MG63 (cell line): ENCODE data around the gene NOP53. TPM values are rescaled to one million over a fixed set of nuclear protein-coding genes. Genes with fewer than 3 reads are reported as not detected.
"Not testable (repeated sequence)": the region's sequence is repeated elsewhere in the genome, so short reads cannot be mapped to it uniquely, and the experiment has no call there.

Experiments
- DNase-seq: peaks from one replicate; pipeline ENCODE4 v3.0.0-alpha.2; 2020
- H3K27me3 ChIP-seq: fragments of 250-450 bp; sonication (Bioruptor Pico); 2 replicates; pipeline ENCODE4 v1.5.1; 2020; ENCODE audit warnings: mild to moderate bottlenecking, moderate library complexity
- H3K36me3 ChIP-seq: fragments of 250-450 bp; sonication (Bioruptor Pico); 2 replicates; pipeline ENCODE4 v1.5.1; 2020; ENCODE audit warnings: mild to moderate bottlenecking, moderate library complexity
- H3K4me3 ChIP-seq: fragments of 250-450 bp; sonication (Bioruptor Pico); 2 replicates; pipeline ENCODE4 v1.5.1; 2020; ENCODE audit warnings: mild to moderate bottlenecking, moderate library complexity
- H3K9me3 ChIP-seq: fragments of 250-450 bp; sonication (Bioruptor Pico); 2 replicates; pipeline ENCODE4 v1.5.1; 2020; ENCODE audit warnings: mild to moderate bottlenecking, moderate library complexity
- total RNA-seq: library from RNA; depleted of rRNA; stranded (reverse); fragments of >200 nt; shearing (Covaris generic); gene quantifications from 2 replicates; pipeline ENCODE4 v1.2.3, GENCODE V29; 2014; ENCODE audit warnings: low replicate concordance

NOP53 gene
- total RNA-seq, 1 experiment from 2014 or later = 428 TPM

DNA sequence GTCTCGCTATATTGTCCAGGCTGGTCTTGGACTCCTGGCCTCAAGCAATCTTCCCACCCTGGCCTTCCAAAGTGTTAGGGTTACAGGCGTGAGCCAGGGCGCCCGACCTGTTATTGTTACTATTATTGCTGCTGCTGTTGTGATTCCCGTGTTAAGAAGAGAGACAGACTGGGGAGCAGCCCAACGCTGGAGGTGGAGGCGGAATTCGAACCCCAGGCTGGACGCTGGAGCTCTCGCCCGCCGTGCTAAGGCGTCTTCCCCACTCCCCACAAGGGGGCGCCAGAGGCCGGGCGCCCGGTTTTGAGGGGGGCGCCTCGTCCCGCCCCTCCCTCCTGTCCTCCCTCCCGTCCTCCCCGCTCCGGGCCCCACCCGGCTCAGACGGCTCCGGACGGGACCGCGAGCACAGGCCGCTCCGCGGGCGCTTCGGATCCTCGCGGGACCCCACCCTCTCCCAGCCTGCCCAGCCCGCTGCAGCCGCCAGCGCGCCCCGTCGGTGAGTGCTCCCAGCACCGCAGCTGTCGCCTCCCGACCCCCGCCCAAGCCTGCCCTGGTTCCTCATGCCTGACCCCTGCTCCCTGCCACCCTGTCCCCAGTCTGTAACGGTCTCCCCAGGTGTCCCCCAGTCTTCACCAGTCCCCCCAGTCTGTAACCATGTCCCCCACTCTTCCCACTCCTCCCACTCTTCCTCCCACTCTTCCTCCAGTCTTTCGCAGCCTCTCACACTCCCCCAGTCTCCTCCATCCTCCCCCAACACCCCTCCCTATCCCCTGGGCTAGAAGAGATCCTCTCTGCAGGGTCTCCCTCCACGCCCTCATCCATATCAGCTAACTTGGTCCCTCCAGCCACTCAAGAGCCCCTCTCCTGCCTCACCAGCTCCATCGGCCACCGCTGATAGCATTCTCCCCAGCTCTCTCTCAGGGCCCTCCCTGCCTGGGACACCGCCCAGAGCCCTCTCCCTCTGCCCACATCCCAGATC, 32.0 kb upstream of the NOP53 start, which contains the start of gene EHD2:
EHD2 (plus strand) TSS at position 377 of the 976 bp plus-strand sequence. CDS start 3,191 bp downstream, outside the sequence.
- peaks cover 42% of the 10 kb centered on the region for H3K36me3 ChIP-seq
- H3K27me3 ChIP-seq = no peaks in the 10 kb centered on the region
- H3K9me3 ChIP-seq = peaks cover 7% of the 10 kb centered on the region; the same call in 1 of the 2 replicates
- H3K4me3 ChIP-seq = peak within 1 kb of the TSS; percentile 62
- DNase-seq = peak; percentile 85

GRCh38 chr19:47714339-47714738, 31.0 kb upstream of the NOP53 start:
- peaks cover 7% of the 10 kb centered on the region; the same call in 1 of the 2 replicates for H3K9me3 ChIP-seq
- H3K4me3 ChIP-seq = peak overlapping the region; percentile 62
- peaks cover 43% of the 10 kb centered on the region for H3K36me3 ChIP-seq
- no peak for DNase-seq
- H3K27me3 ChIP-seq = no peaks in the 10 kb centered on the region

DNA sequence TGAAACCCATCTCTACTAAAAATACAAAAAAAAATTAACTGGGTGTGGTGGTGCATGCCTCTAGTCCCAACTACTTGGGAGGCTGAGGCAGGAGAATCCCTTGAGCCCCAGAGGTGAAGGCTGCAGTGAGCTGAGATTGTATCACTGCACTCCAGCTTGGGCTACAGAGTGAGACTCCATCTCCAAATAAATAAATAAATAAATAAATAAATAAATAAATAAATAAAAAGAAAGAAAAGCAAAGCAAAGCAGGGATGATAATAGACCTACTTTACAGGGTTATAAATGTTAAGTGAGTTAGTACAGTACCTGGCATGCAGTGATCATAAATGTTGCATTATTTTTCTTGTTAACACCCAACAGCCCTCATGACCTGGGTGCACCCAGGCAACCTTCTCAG, 30.5 kb upstream of the NOP53 start:
- H3K27me3 ChIP-seq, H3K9me3 ChIP-seq, H3K4me3 ChIP-seq, DNase-seq: not testable (repeated sequence)
- peaks cover 45% of the 10 kb centered on the region for H3K36me3 ChIP-seq

DNA sequence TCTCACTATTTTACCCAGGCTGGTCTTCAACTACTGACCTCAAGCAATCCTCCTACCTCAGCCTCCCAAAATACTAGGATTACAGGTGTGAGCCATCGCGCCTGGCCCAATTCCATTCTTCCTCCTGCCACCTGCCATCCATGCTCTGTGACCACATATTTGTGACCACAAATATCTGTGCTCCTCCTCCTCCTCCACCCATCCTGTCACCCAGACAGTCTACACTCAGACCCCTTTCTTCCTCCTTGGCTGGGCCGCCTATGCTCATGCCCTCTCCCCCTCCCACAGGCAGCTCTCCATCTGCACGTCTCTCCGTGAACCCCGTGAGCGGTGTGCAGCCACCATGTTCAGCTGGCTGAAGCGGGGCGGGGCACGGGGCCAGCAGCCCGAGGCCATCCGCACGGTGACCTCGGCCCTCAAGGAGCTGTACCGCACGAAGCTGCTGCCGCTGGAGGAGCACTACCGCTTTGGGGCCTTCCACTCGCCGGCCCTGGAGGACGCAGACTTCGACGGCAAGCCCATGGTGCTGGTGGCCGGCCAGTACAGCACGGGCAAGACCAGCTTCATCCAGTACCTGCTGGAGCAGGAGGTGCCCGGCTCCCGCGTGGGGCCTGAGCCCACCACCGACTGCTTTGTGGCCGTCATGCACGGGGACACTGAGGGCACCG, 28.9 kb upstream of the NOP53 start:
- peaks cover 7% of the 10 kb centered on the region; the same call in 1 of the 2 replicates for H3K9me3 ChIP-seq
- H3K27me3 ChIP-seq = no peaks in the 10 kb centered on the region
- H3K4me3 ChIP-seq = no peak overlapping the region
- peaks cover 59% of the 10 kb centered on the region for H3K36me3 ChIP-seq
- DNase-seq = no peak

GRCh38 chr19:47718415-47719046, 26.8 kb upstream of the NOP53 start:
- H3K9me3 ChIP-seq, H3K27me3 ChIP-seq, DNase-seq: not testable (repeated sequence)
- Histone ChIP-seq H3K4me3 (peak overlapping the region; percentile 7), H3K36me3 (peaks cover 72% of the 10 kb centered on the region)

GRCh38 chr19:47719047-47719859, 26.1 kb upstream of the NOP53 start:
- no peaks in the 10 kb centered on the region for H3K27me3 ChIP-seq
- peaks cover 4% of the 10 kb centered on the region; the same call in 1 of the 2 replicates for H3K9me3 ChIP-seq
- H3K36me3 ChIP-seq = peaks cover 70% of the 10 kb centered on the region
- H3K4me3 ChIP-seq = peak overlapping the region; percentile 14
- DNase-seq = peak; percentile 99

DNA sequence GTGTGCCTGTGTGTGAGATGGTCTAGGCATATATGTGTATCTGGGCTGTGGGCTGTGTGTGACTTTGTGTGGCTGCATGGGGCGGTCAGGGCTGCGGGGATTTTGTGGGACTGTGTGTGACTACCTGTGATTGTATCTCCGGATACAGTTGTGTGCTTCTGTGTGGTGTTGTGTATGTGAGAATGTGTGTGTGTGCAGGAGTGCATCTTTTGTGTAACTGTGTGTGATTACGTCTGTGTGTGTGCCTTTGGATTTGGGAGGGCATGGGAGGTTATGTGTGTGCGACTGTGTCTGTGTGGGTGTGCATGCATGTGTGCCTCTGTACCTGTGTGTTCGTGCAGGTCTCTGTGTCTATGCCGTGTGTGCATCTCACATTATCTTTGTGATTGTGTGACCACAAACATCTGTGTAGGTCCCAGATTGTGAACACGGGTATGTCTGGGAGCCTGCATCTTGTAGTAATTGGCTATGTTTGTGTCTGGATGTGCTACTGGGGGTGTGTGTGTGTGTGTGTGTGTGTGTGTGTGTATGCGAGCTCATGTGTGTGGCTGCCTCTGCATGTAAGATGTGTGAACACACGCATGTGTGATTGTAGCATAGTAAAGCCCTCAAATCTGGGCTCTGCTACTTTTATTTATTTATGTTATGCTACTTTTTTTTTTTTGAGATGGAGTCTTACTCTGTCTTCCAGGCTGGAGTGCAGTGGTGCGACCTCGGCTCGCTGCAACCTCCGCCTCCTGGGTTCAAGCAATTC, 24.5 kb upstream of the NOP53 start:
- no peaks in the 10 kb centered on the region for H3K9me3 ChIP-seq
- DNase-seq = no peak
- no peak overlapping the region for H3K4me3 ChIP-seq
- peaks cover 66% of the 10 kb centered on the region for H3K36me3 ChIP-seq
- H3K27me3 ChIP-seq = no peaks in the 10 kb centered on the region

DNA sequence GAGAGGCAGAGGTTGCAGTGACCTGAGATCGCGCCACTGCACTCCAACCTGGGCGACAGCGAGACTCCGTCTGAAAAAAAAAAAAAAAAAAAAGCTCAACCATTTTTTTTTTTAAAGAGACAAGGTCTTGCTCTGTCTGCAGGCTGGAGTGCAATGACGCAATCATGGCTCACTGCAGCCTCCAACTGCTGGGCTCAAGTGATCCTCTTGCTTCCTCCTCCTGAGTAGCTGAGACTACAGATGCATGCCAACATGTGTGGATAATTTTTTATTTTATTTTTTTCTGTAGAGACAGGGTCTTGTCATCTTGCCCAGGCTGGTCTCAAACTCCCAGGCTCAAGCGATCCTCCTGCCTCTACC, 21.8 kb upstream of the NOP53 start:
- Histone ChIP-seq H3K4me3 (no peak overlapping the region), H3K27me3 (no peaks in the 10 kb centered on the region)

GRCh38 chr19:47725759-47726401, 19.5 kb upstream of the NOP53 start:
- H3K36me3 ChIP-seq = peaks cover 77% of the 10 kb centered on the region
- DNase-seq = no peak
- no peak overlapping the region for H3K4me3 ChIP-seq
- H3K27me3 ChIP-seq = no peaks in the 10 kb centered on the region
- H3K9me3 ChIP-seq = no peaks in the 10 kb centered on the region

More for the DNA sequence above, 21.8 kb upstream of the NOP53 start:
- Histone ChIP-seq H3K36me3 (peaks cover 68% of the 10 kb centered on the region), H3K9me3 (no peaks in the 10 kb centered on the region)
- peak; percentile 91 for DNase-seq

DNA sequence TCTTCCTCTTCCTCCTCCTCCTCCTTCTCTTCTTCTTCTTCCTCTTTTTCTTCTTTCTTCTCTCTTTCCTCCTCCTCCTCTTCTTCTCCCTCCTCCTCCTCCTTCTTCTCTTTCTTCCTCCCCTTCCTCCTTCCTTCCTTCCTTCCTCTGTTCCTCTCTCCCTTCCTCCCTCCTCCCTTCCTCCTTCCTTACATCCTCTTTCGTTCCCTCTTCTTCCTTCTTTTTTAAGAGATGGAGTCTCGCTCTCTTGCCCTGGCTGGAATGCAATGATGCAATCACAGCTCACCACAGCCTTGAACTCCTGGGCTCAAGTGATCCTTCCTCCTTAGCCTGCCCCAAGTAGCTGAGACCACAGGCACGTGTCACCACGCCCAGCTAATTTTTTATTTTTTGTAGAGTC, 18.9 kb upstream of the NOP53 start:
- Histone ChIP-seq H3K27me3 (no peaks in the 10 kb centered on the region), H3K9me3 (no peaks in the 10 kb centered on the region), H3K4me3 (no peak overlapping the region), H3K36me3 (peaks cover 77% of the 10 kb centered on the region)
- peak; percentile 38 for DNase-seq

- H3K4me3 ChIP-seq, DNase-seq, H3K9me3 ChIP-seq, H3K27me3 ChIP-seq: not testable (repeated sequence)
- peaks cover 78% of the 10 kb centered on the region for H3K36me3 ChIP-seq
Observed at GRCh38 chr19:47728295-47728694, 17.1 kb upstream of the NOP53 start.

- peak; percentile 81 for DNase-seq
- no peaks in the 10 kb centered on the region for H3K27me3 ChIP-seq
- no peaks in the 10 kb centered on the region for H3K9me3 ChIP-seq
- no peak overlapping the region for H3K4me3 ChIP-seq
- peaks cover 83% of the 10 kb centered on the region for H3K36me3 ChIP-seq
Observed at GRCh38 chr19:47729468-47729798, 15.9 kb upstream of the NOP53 start.

DNA sequence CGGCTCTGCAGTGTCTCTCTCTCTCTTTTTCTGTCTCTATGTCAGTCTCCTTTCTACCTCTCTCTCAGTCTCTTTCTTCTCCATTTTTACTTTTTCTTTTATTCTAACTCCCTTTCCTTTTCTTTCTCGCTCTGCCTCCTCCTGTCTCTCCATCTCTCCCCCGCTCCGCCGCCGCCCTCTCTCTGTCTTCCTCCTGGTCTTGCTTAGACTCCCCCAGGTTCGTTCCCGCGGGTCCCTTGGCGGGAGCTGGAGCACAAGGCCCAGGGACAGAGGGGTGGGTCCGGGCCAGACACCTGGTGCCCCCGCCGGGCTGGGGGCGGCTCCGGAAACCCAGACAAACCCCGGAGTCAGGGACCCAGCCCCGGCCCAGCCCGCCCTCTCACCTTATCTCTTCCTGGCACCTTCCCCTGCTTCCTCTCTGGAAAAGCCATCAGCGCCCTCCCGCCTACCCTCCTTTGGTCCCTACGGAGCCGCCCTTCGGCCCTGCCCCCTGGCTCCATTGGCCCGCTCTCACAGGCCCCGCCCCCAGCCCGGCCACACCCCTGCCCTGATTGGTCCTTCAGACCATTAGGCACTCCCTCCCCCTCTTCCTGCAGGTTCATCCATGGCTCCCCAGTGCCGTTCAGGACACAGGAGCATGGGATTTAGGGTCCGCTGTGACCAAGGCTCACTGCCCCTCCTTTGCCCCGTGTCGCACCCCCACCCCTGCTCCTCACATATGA, 15.4 kb upstream of the NOP53 start:
- Histone ChIP-seq H3K27me3 (no peaks in the 10 kb centered on the region), H3K9me3 (no peaks in the 10 kb centered on the region), H3K4me3 (no peak overlapping the region), H3K36me3 (peaks cover 86% of the 10 kb centered on the region)
- DNase-seq = peak; percentile 32

- no peak for DNase-seq
- no peaks in the 10 kb centered on the region for H3K27me3 ChIP-seq
- no peaks in the 10 kb centered on the region for H3K9me3 ChIP-seq
- no peak overlapping the region for H3K4me3 ChIP-seq
- peaks cover 89% of the 10 kb centered on the region for H3K36me3 ChIP-seq
Observed at GRCh38 chr19:47730521-47730889, 14.8 kb upstream of the NOP53 start.

- DNase-seq = no peak
- Histone ChIP-seq H3K4me3 (no peak overlapping the region), H3K36me3 (peaks cover 89% of the 10 kb centered on the region), H3K9me3 (no peaks in the 10 kb centered on the region), H3K27me3 (no peaks in the 10 kb centered on the region)
Observed at GRCh38 chr19:47730910-47731309, 14.4 kb upstream of the NOP53 start.
